Fibroblast of the aortic adventitia (primary cell): Measurements from ENCODE around the gene ZC2HC1B. TPM values are rescaled to one million over a fixed set of nuclear protein-coding genes. Genes with fewer than 3 reads are reported as not detected.

Experiments
- DNase-seq: peaks from one replicate; pipeline ENCODE4 v3.0.0-alpha.2; 2010; ENCODE audit warnings: low read depth
- H3K4me3 ChIP-seq: 2 replicates; pipeline ENCODE4 v1.5.1; 2011; ENCODE audit warnings: low read depth, mild to moderate bottlenecking, control low read depth, low read length, moderate library complexity
- total RNA-seq: library from RNA; depleted of rRNA; stranded (reverse); fragments of >200 nt; gene quantifications from 2 replicates; pipeline ENCODE4 v1.2.3, GENCODE V29; 2012; ENCODE audit warnings: low replicate concordance
- TF ChIP-seq, protein P1 (sequence below): IDR thresholded peaks from 2 replicates; pipeline ENCODE4 v1.5.1; 2011; ENCODE audit warnings: mild to moderate bottlenecking, low read length, control low read depth, inconsistent platforms; ENCODE audit not compliant: insufficient read depth

The ZC2HC1B gene
- total RNA-seq, 1 donor = not detected

DNA sequence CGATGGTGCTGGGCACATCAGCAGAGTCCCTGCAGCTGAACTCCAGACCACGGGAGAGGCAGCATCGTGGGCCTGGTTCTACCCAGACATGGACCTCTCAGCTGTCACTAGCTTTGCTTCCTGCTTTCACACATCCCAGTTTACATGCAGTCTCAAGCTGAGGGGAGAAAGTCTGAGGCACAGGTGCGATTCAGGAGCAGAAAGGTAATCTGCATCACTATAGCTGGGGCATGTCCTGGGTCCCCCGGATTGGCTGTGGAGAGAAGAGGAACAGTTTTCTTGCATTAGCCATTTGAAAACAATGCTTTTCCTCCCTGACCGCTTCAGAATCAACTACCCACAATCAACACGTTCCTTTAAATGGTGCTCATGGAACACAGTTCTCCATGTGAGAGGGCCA, 83.9 kb downstream of the ZC2HC1B start:
- TF ChIP-seq, protein P1, sequence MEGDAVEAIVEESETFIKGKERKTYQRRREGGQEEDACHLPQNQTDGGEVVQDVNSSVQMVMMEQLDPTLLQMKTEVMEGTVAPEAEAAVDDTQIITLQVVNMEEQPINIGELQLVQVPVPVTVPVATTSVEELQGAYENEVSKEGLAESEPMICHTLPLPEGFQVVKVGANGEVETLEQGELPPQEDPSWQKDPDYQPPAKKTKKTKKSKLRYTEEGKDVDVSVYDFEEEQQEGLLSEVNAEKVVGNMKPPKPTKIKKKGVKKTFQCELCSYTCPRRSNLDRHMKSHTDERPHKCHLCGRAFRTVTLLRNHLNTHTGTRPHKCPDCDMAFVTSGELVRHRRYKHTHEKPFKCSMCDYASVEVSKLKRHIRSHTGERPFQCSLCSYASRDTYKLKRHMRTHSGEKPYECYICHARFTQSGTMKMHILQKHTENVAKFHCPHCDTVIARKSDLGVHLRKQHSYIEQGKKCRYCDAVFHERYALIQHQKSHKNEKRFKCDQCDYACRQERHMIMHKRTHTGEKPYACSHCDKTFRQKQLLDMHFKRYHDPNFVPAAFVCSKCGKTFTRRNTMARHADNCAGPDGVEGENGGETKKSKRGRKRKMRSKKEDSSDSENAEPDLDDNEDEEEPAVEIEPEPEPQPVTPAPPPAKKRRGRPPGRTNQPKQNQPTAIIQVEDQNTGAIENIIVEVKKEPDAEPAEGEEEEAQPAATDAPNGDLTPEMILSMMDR = no peak

DNA sequence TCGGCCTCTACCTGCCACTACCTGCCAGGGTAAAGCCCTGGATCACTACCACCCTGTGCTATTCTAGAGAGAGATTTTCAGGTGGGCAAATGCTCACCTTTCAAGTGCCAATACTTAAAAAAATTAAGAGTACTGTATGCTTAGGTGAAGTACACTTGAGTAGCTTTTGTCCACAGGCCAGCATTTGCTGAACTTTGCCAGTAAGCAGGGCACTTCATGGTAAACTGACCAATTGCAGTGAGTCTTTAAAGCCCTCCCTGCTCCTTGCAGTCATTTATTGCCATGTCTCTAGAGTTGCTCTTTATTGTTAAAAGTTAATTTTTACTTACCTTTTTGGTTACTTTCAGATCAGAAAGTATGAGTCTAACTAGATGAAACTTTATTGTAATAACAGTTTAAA, 85.3 kb downstream of the ZC2HC1B start:
- TF ChIP-seq, protein P1 = no peak
- no peak overlapping the region for H3K4me3 ChIP-seq

More for the DNA sequence above, 83.9 kb downstream of the ZC2HC1B start:
- DNase-seq = no peak
- H3K4me3 ChIP-seq = no peak overlapping the region

DNA sequence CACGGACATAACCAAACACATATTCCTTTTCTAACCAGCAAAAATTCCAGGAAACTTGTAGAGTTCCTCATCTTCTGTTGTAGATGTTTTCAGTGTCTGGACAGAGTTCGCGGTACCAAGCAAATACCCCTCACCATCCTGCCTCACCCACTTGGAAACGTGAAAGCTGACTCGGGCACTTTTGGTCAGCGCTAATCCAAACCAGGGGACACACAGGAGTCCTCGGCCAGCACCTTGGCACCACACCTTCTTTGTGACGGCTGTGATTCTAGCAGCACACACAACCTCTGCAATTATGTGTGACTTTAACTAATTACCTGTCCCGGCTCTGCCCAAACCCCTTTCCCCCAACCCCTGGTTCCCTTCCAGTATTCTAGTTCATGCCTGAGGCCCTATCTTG, 85.7 kb downstream of the ZC2HC1B start:
- TF ChIP-seq, protein P1 = no peak
- no peak overlapping the region for H3K4me3 ChIP-seq
- no peak for DNase-seq

More for the DNA sequence above, 85.3 kb downstream of the ZC2HC1B start:
- DNase-seq = no peak

DNA sequence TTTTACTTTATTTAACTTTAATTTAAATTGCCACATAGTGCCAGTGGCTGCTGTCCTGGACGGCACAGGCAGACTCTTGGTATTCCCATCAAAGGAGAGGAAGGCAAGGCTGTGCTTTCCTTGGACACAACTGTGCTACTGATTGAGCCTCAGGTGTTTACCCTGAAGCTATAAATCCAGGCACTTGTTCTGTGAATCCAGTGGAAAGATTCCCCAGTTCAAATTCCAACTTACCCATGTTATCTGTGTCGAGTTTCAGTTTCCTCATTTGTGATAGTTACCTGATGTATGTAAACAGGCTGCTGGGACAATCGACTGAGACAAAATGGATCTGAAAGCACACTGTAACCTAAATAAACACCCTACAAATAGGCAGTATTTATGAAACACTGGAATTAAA, 86.6 kb downstream of the ZC2HC1B start:
- DNase-seq = no peak
- TF ChIP-seq, protein P1 = no peak
- no peak overlapping the region for H3K4me3 ChIP-seq

DNA sequence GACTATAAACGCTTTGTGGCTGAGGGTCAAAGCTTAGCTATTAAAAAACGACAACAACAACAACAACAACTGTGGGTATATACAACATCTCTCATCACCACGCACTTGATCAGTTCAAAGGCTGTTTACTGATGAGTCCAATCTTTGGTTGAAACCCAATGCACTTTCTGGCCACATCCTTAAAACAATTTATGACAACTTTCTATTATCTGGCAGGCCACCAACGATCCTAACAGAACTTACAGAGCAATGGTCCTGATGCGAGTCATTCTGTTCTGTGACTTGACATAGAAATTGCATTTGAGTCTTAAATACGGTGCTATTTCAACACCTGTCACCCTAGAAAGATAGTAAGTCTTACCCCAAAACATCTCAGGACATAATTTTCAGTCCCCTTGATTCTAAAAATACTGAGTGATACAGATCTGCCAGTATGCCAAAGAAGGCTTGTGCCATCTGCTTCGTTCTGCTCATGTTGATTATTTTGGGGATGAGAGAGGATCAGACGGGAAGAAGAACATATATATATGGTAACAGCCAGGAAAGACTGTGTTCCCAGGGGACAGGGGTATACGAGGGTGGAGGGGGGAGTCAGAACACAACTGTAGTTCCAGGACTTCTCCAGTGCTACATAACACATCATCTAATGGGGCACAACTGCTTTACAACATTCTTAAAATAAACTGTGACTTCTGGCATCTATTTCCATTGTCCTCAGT, 87.9 kb downstream of the ZC2HC1B start:
- H3K4me3 ChIP-seq = no peak overlapping the region
- TF ChIP-seq, protein P1 = no peak
- no peak for DNase-seq

DNA sequence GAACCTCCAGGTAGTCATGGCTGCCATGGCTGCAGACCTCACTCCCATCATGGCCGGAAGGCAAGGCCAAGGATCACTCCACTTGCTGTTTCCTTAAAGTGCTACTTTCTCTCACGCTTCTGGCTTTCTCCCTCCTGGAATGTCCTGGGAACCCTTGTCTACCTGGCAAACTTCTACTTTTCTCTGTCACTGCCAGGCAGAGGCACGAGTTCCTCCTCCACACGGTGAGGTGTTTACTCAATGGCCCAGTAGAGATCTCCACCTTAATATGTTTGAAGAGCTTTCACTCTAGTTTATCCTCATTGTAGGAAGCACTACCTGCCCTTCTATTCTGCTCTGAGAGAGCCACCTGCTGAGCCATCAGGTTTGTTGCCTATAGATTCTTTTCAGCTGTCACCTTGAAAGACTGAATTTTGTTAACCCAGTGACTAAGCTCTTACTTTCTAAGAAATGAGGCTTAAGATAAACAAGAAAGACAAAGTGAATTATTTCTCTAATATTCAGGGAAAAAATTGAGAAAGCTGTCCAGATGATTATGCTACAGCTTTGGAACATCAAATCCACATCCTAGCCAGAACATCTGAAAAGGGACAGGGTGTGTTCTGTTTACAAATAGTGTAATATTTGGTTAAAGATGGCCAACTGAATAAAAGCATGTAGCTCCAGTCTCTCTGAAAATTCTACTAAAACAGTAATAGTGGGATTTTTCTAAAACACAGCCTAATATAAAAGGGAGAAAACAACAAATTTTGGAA, 88.8 kb downstream of the ZC2HC1B start:
- no peak overlapping the region for H3K4me3 ChIP-seq
- TF ChIP-seq, protein P1 = no peak
- DNase-seq = no peak
